Liver (tissue), 9 donors: ENCODE results near the gene SPRN. TPM values are rescaled to one million over a fixed set of nuclear protein-coding genes. Genes with fewer than 3 reads are reported as not detected.
"Not testable (repeated sequence)": the region's sequence is repeated elsewhere in the genome, so short reads cannot be mapped to it uniquely, and the experiment has no call there.

Experiments
- DNase-seq: peaks from one replicate; pipeline ENCODE4 v3.0.0-alpha.2; 2017; ENCODE audit warnings: low spot score
- H3K27ac ChIP-seq, 2 donors: one replicate each; pipeline ENCODE4 v1.7.0; 2013; ENCODE audit warnings: inconsistent platforms in 2 of 2, low read length in 2 of 2, control low read depth in 1 of 2, low read depth in 1 of 2, mild to moderate bottlenecking in 1 of 2
- H3K27me3 ChIP-seq, 4 donors: one replicate each; pipeline versions ENCODE4 v1.6.1 to v1.7.0; 2013; ENCODE audit warnings: low read length in 3 of 4, inconsistent platforms in 1 of 4, mild to moderate bottlenecking in 1 of 4, moderate library complexity in 1 of 4; ENCODE audit not compliant: control insufficient read depth in 4 of 4, insufficient read depth in 4 of 4
- H3K36me3 ChIP-seq, 4 donors: one replicate each; pipeline versions ENCODE4 v1.6.1 to v1.7.0; 2013; ENCODE audit warnings: low read length in 3 of 4, mild to moderate bottlenecking in 3 of 4, low read depth in 1 of 4, moderate library complexity in 1 of 4; ENCODE audit not compliant: control insufficient read depth in 4 of 4, insufficient read depth in 3 of 4
- H3K4me1 ChIP-seq, 4 donors: one replicate each; pipeline versions ENCODE4 v1.6.1 to v1.7.0; 2013; ENCODE audit warnings: low read length in 3 of 4, mild to moderate bottlenecking in 3 of 4, moderate library complexity in 1 of 4; ENCODE audit not compliant: control insufficient read depth in 4 of 4, insufficient read depth in 4 of 4
- H3K4me3 ChIP-seq, 3 donors: one replicate each; pipeline versions ENCODE4 v1.6.1 to v1.7.0; 2013; ENCODE audit warnings: low read length in 3 of 3, control low read depth in 1 of 3, low read depth in 1 of 3, mild to moderate bottlenecking in 1 of 3
- H3K9ac ChIP-seq, 2 donors: one replicate each; pipeline ENCODE4 v1.7.0; 2013; ENCODE audit warnings: low read length in 2 of 2, mild to moderate bottlenecking in 2 of 2, moderate library complexity in 2 of 2, control low read depth in 1 of 2, low read depth in 1 of 2
- H3K9me3 ChIP-seq, 4 donors: one replicate each; pipeline versions ENCODE4 v1.6.1 to v1.7.0; 2013; ENCODE audit warnings: low read length in 3 of 4; ENCODE audit not compliant: control insufficient read depth in 4 of 4
- CTCF ChIP-seq: fragments of 150-350 bp; IDR thresholded peaks from 2 replicates; pipeline ENCODE4 v1.5.1; 2017; ENCODE audit warnings: improper control_type of control experiment, low read depth, low read length; ENCODE audit not compliant: missing input control
- EGR1 ChIP-seq, 2 donors: IDR thresholded peaks; 2 replicates each; pipeline ENCODE4 v1.6.1; 2016 to 2018; ENCODE audit warnings: antibody characterized with exemption in 2 of 2, low read depth in 2 of 2
- FOXA2 ChIP-seq: IDR thresholded peaks from 2 replicates; pipeline ENCODE4 v1.6.1; 2016; ENCODE audit warnings: antibody characterized with exemption
- GABPA ChIP-seq, 2 donors: IDR thresholded peaks in 1 of 2; conservative IDR thresholded peaks in 1 of 2; 2 replicates each; pipeline ENCODE4 v1.6.1; 2016; ENCODE audit warnings: antibody characterized with exemption in 2 of 2, mild to moderate bottlenecking in 1 of 2, moderate library complexity in 1 of 2
- HNF4A ChIP-seq, 2 donors: conservative IDR thresholded peaks; 2 replicates each; pipeline ENCODE4 v1.6.1; 2016; ENCODE audit warnings: antibody characterized with exemption in 2 of 2, mild to moderate bottlenecking in 2 of 2
- JUND ChIP-seq, 2 donors: IDR thresholded peaks; 2 replicates each; pipeline ENCODE4 v1.6.1; 2016; ENCODE audit warnings: antibody characterized with exemption in 2 of 2
- MAX ChIP-seq: IDR thresholded peaks from 2 replicates; pipeline ENCODE4 v1.6.1; 2016; ENCODE audit warnings: antibody characterized with exemption
- NR2F2 ChIP-seq: IDR thresholded peaks from 2 replicates; pipeline ENCODE4 v1.6.1; 2016; ENCODE audit warnings: antibody characterized with exemption
- RAD21 ChIP-seq, 2 donors: IDR thresholded peaks; 2 replicates each; pipeline ENCODE4 v1.6.1; 2016; ENCODE audit warnings: antibody characterized with exemption in 2 of 2, mild to moderate bottlenecking in 2 of 2
- RXRA ChIP-seq, 2 donors: IDR thresholded peaks; 2 replicates each; pipeline ENCODE4 v1.6.1; 2017 to 2018; ENCODE audit warnings: antibody characterized with exemption in 2 of 2, mild to moderate bottlenecking in 1 of 2
- SP1 ChIP-seq: IDR thresholded peaks from 2 replicates; pipeline ENCODE4 v1.6.1; 2018; ENCODE audit warnings: antibody characterized with exemption, mild to moderate bottlenecking
- TAF1 ChIP-seq: conservative IDR thresholded peaks from 2 replicates; pipeline ENCODE4 v1.6.1; 2016; ENCODE audit warnings: antibody characterized with exemption, mild to moderate bottlenecking
- ZBTB33 ChIP-seq: IDR thresholded peaks from 2 replicates; pipeline ENCODE4 v1.6.1; 2016; ENCODE audit warnings: antibody characterized with exemption
- WGBS: extraction: QIAGEN DNeasy Blood & Tissue Kit; methylation state at CpG from one replicate; pipeline ENCODE4 v1.1.7; 2013; 5-methylcytosine and 5-hydroxymethylcytosine counted together
- polyA plus RNA-seq, 2 donors: library from polyadenylated mRNA; stranded (reverse) in 1 of 2; unstranded in 1 of 2; fragments of 200-250 nt in 1 of 2; fragments of >200 nt in 1 of 2; fragmentation: Nextera tagmentation in 1 of 2; extraction: Ambion mirVana in 1 of 2; gene quantifications; one replicate each; pipeline versions ENCODE4 v1.2.1 to v1.2.3, GENCODE V29; 2013 to 2015
- total RNA-seq, 2 donors: library from RNA; depleted of rRNA; stranded (reverse); fragments of >200 nt; gene quantifications; one replicate each; pipeline ENCODE4 v1.2.3, GENCODE V29; 2014
- TF ChIP-seq, protein P1 (sequence below): IDR thresholded peaks from 2 replicates; pipeline ENCODE4 v1.6.1; 2016; ENCODE audit warnings: antibody characterized with exemption, mild to moderate bottlenecking
- donor health status: healthy.
- donor health status: healthy.
- donor health status: healthy.
- donor health status: healthy.
- donor health status: healthy.

SPRN gene
- total RNA-seq (not detected), polyA plus RNA-seq (10 to 100 TPM in 1 of 2 donors, 1 to 10 TPM in 1; 1.3 to 36.4 TPM)

GRCh38 chr10:133424601-133425000 is at the start of gene SPRN:
SPRN (minus strand) TSS chr10:133424625; CDS start chr10:133423681, 944 bp downstream.
- not testable (repeated sequence) for H3K27me3 ChIP-seq, DNase-seq, H3K27ac ChIP-seq, H3K9me3 ChIP-seq, H3K9ac ChIP-seq, H3K36me3 ChIP-seq
- peaks cover 3 to 12% (median 7%) of the 10 kb centered on the region in 4 donors for H3K4me1 ChIP-seq
- WGBS: 19% methylated on average over 15 of the region's 37 CpGs
- peak within 1 kb of the TSS in 1 of 3 donors; percentile 23 for H3K4me3 ChIP-seq

DNA sequence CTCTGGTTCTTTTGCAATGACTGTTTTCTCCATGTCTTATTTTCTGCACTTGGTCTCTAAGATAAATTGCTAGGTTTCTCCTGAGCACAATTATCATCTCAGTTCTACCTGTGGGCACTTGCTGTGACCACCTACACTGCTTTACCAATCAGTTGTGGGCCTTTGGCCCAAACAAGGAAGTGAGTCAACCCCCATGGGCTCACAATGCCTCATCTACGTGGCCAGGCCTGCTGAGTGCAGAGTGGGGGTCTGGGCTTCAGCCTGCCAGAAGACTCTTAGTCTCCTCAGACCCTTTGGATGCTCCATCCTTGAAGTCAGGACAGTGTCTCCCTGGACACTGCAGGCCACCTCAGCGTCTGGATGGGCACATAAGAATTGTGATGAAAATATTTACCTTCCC is 49.6 kb upstream of the SPRN start:
- no peaks in the 10 kb centered on the region for H3K36me3 ChIP-seq
- no peaks in the 10 kb centered on the region for H3K4me1 ChIP-seq
- H3K9ac ChIP-seq: no peak overlapping the region
- no peak for DNase-seq
- no peaks in the 10 kb centered on the region for H3K27me3 ChIP-seq
- no peaks in the 10 kb centered on the region for H3K9me3 ChIP-seq
- WGBS: 93% methylated on average over 2 of the region's 2 CpGs
- no peak for TF ChIP-seq ZBTB33
- no peak for TF ChIP-seq MAX
- no peak for TF ChIP-seq HNF4A (conservative IDR thresholded peaks at IDR 0.05)
- no peak for TF ChIP-seq EGR1 (IDR thresholded peaks at IDR 0.05; ENCODE audit: low read depth in 2 of 2)
- no peak for TF ChIP-seq GABPA (IDR thresholded peaks at IDR 0.05 in 1 of 2, conservative IDR thresholded peaks at IDR 0.05 in 1 of 2)
- TF ChIP-seq, protein P1, sequence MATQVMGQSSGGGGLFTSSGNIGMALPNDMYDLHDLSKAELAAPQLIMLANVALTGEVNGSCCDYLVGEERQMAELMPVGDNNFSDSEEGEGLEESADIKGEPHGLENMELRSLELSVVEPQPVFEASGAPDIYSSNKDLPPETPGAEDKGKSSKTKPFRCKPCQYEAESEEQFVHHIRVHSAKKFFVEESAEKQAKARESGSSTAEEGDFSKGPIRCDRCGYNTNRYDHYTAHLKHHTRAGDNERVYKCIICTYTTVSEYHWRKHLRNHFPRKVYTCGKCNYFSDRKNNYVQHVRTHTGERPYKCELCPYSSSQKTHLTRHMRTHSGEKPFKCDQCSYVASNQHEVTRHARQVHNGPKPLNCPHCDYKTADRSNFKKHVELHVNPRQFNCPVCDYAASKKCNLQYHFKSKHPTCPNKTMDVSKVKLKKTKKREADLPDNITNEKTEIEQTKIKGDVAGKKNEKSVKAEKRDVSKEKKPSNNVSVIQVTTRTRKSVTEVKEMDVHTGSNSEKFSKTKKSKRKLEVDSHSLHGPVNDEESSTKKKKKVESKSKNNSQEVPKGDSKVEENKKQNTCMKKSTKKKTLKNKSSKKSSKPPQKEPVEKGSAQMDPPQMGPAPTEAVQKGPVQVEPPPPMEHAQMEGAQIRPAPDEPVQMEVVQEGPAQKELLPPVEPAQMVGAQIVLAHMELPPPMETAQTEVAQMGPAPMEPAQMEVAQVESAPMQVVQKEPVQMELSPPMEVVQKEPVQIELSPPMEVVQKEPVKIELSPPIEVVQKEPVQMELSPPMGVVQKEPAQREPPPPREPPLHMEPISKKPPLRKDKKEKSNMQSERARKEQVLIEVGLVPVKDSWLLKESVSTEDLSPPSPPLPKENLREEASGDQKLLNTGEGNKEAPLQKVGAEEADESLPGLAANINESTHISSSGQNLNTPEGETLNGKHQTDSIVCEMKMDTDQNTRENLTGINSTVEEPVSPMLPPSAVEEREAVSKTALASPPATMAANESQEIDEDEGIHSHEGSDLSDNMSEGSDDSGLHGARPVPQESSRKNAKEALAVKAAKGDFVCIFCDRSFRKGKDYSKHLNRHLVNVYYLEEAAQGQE: no peak
- no peak for TF ChIP-seq RAD21 (IDR thresholded peaks at IDR 0.05)
- no peak for TF ChIP-seq TAF1
- no peak for TF ChIP-seq RXRA (IDR thresholded peaks at IDR 0.05)
- TF ChIP-seq CTCF: no peak
- no peak for TF ChIP-seq FOXA2
- TF ChIP-seq NR2F2: no peak
- no peak for TF ChIP-seq JUND (IDR thresholded peaks at IDR 0.05)
- TF ChIP-seq SP1: no peak
- H3K27ac ChIP-seq: no peak overlapping the region
- no peak overlapping the region for H3K4me3 ChIP-seq
